DMS114 treated with DMSO at 0.1 percent for 48 hours (cell line): ENCODE data around the gene ADARB2.
A peak's percentile ranks its signal among the peaks of the same experiment; 100 is the strongest.

Source experiments
- DNase-seq: peaks from one replicate; lab custom pipeline; 2025; ENCODE audit not compliant: unreplicated experiment; lab: John Stamatoyannopoulos, UW

ADARB2 gene

GRCh38 chr10:1736144-1736971 lies 967 bp downstream of the ADARB2 start:
- no peak for DNase-seq

- DNase-seq: no peak
Observed at GRCh38 chr10:1735562-1735961, 1.8 kb downstream of the ADARB2 start.

DNA sequence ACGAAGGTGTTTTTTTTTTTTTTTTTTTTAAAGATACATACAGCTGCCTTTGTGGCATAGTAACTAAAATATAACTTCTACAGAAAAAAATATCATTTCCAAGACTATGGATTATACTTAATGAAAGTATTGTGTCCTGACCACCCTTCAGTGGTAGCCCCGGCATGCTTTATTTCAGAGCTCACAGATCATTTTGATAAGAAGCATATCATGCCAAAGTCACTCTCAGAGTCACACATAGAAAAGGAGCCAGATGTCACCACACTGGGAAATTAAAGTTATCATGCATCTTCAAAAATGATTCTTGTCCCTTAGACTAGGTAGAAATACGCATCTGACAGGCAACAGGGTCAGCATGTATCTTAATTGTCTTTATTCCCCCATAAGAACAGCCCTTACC lies 3.0 kb downstream of the ADARB2 start:
- no peak for DNase-seq

DNA sequence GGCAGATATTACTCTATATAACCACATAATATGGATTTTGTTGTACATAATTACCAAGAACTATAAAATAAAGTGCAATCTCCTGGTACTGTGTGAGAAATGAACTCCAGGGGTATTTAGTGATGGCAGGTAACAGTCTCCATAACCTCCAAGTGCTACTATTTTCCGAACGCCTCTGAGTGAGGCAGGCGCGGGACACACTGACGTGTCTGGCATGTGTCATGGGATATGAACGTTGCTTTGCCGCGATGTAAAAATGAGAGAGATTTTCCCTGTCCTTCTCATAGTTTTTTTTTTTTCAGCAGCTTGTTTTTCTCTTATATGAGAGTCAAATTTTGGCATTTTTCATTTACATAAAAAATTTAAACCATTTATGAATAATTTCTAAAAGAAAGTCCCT lies 3.6 kb downstream of the ADARB2 start:
- DNase-seq: no peak

DNA sequence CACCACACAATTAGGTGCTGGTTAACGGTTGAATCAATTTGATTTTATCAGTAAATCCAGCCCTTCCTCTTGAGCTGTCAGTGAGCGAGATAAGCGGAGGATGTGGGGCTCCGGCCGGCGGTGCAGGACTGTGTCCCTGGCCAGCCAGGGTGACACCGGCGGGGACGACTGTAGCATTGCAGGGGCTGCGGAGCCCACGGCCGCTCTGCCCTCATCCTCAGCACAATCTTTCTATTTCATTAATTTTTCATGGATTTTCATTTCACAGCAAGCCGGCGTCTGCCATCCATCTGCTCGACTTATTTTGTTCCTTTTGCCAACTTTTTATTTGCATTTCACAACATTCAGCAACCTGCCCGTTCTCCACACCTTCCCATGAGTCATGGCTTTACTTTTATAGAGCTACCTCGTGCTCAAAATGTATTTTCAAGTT lies 4.7 kb downstream of the ADARB2 start:
- DNase-seq: no peak

DNA sequence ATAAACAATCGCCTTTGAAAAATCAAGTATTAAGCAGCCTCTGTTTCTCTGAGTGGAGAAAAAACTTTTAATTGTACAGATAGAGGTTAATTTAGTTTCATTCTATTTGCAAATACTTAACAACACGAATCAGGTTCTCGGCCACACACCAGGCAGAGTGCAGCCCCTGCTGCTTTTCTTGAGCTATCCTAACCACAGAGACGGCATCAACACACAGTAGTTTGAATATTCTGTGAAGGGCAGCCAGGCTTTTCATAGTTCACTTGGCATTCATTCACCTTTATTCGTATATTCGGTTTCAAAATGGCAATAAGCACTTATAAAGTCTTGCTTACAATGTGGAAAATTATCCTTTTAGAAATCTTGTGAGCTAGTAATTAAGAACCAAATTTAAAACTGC lies 5.7 kb downstream of the ADARB2 start:
- DNase-seq: no peak

GRCh38 chr10:1729751-1730150 lies 7.6 kb downstream of the ADARB2 start:
- no peak for DNase-seq

DNA sequence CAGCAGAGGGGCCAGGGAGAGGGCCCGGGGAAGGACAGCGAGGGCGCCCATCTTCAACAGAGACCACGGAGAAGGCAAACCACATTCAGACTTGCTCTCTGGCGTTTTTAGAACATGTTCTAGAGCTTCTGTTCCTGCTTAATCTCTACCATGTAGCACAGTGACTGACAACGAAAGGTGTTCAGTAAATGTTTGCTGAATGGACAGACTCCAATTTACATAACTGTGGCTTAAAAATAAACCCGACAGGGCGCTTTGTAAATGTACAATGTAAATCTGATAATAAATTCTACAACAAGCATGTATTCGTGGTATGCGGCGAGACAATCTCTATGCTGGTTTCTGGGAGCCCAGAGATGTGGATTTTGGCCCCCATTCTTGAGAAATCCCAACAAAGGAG lies 10.5 kb downstream of the ADARB2 start:
- DNase-seq: no peak

DNA sequence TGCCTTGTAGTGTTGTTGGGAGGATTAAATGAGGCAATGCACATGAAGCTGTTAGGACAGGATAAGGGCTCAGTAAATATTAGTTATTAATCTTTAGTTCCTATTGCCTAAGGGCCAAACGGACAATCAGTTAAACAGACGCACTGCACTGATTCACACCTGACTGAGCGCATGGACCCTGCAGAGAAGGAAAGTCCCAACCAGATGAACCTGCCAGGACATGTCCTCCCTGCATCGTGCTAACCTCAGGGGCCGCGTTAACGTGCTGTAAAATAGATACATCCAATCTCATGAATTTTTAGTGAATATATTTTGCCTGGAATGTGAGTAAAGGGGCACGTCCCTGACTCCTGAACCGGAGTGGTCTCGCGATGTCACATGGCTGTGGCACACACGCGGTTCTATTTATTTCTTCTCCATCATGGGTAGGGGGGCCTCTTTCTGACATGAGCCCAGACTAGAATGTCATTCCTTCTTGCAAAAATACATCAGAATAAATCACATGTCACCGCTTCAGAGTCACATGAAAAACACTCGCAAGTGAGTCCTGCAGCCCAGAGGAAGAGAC lies 12.3 kb downstream of the ADARB2 start:
- no peak for DNase-seq

- no peak for DNase-seq
Observed at GRCh38 chr10:1716839-1717238, 20.5 kb downstream of the ADARB2 start.

GRCh38 chr10:1715821-1716220 lies 21.5 kb downstream of the ADARB2 start:
- DNase-seq: peak; percentile 34

GRCh38 chr10:1712944-1713671 lies 24.2 kb downstream of the ADARB2 start:
- DNase-seq: no peak

GRCh38 chr10:1712314-1712713 lies 25.0 kb downstream of the ADARB2 start:
- no peak for DNase-seq

DNA sequence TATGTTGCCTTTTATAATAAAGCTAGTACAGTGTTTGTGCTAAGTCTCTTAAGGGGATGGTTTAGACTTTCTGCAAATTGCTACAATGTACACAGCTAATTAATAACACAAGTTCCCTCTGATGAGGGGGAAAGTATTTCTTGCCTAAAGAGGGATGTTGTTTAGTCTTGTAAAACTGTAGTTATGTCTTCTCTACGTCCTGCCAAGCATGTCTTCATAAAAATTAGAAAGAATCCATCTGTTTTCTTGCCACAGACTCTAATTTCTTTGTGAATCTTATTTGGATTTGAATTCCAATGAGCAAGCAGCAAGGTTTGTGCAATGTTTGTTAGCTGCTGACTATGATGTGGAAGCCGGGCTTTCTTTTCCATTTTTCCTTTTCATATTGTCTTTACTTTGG lies 28.2 kb downstream of the ADARB2 start:
- DNase-seq: no peak

- DNase-seq: no peak
Observed at GRCh38 chr10:1708746-1709145, 28.6 kb downstream of the ADARB2 start.

GRCh38 chr10:1706711-1707110 lies 30.6 kb downstream of the ADARB2 start:
- DNase-seq: no peak

DNA sequence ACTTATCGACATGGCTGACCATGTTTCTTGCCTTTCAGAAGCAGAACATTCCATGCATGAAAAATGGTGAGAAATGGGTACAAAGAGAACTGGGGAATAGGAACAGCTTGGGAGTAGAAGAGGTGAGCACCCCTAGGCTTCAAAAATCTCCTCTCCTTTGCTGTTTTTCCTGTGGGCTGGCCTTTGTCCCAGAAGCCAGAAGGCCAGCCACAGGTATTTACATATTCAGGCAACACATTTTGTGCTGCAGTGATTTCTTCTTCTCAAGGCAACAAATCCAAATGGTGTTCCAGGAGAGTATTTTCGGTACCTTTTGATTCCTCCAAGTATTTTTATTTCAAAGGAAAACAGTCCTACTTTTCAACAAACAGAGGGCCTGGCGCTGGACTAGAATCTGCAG lies 31.1 kb downstream of the ADARB2 start:
- DNase-seq: no peak

GRCh38 chr10:1698185-1698584 lies 39.1 kb downstream of the ADARB2 start:
- DNase-seq: no peak

DNA sequence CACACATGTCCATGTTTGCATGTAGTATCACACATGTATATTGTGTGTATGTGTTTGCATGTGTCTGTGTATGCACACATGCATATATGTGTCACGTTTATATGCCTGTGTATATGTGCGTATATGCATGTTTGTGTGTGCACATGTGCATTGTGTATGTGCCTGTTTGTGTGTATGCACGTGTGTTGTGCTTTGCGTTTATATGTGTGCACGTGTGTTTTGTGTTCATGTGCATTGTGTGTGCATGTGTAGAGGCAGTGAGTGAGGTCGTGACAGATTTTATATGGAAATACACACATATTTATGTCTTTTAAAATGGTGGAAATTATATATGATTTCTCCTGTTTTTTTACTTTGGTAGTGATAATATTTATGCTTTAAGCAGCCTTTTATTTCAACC lies 41.2 kb downstream of the ADARB2 start:
- no peak for DNase-seq

DNA sequence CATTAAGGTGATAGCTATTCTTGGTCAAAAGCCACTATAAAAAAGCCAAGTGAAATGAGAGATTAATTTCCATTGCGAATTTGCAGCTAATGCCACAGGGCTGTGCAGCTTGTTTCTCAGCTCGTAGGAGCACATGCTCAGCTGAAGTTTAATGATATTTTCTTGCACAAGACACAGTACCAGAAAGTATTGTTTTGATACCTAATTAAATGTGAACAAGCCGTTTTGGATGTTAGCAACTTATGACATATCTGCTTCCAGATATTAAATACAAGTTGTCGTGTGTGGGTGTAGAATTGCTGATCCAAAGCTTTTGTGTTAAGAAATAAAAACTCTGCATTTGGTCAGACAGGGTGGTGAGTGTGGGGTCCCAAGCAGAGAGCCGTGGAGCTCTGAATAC lies 47.2 kb downstream of the ADARB2 start:
- DNase-seq: no peak

- no peak for DNase-seq
Observed at GRCh38 chr10:1688531-1688930, 48.8 kb downstream of the ADARB2 start.

GRCh38 chr10:1687623-1688150 lies 49.6 kb downstream of the ADARB2 start:
- no peak for DNase-seq
